ENCODE results near the gene GPX6. TPM values are rescaled to one million over a fixed set of nuclear protein-coding genes. Genes with fewer than 3 reads are reported as not detected.
"Not testable (repeated sequence)": the region's sequence is repeated elsewhere in the genome, so short reads cannot be mapped to it uniquely, and the experiment has no call there.

GPX6 gene
- total and polyA plus RNA-seq, 2 experiments from 2014 or later = not detected

DNA sequence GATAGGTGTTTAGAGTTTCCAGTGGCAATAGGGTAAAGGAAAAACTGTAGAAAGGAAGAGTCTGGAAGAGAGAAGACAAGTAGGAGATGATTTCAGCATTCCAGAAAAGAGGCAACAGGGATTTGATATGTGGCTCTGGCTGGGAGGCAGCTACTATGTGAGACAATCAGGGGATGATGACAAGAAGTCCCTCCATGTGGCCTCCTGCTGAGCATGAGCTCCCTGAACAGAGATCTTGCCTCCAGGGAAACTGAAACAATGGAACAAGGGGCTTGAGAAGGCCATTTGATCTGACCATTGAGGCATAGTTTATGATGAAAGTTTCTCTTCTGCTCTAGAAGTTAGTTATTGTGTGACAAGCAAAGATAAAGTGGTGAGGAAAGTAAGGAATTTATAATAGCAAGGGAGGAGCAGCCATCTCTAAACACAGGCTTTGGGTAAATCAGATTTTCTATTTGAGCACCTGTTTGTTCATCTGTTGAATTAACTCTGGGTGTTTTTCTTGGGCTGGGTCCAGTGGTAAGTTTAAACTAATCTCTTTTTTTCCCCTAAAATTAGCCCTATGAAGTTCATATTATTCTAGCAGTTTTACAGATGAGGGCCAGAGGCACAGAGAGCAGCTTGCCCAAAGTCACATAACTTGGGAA is 7.1 kb upstream of the GPX6 start:
- Histone ChIP-seq H3K36me3 (no peaks in the 10 kb centered on the region), H3K9me3 (ENCODE audit: low read depth) (no peaks in the 10 kb centered on the region), H3K27me3 (no peaks in the 10 kb centered on the region), H3K4me1 (ENCODE audit: low read depth) (peaks cover 12% of the 10 kb centered on the region), H3K4me3 (no peak overlapping the region), H3K27ac (no peak overlapping the region)
- no peak for DNase-seq (ENCODE audit: low read depth in 1 of 2, low spot score in 1 of 2)
- TF ChIP-seq, protein P1, sequence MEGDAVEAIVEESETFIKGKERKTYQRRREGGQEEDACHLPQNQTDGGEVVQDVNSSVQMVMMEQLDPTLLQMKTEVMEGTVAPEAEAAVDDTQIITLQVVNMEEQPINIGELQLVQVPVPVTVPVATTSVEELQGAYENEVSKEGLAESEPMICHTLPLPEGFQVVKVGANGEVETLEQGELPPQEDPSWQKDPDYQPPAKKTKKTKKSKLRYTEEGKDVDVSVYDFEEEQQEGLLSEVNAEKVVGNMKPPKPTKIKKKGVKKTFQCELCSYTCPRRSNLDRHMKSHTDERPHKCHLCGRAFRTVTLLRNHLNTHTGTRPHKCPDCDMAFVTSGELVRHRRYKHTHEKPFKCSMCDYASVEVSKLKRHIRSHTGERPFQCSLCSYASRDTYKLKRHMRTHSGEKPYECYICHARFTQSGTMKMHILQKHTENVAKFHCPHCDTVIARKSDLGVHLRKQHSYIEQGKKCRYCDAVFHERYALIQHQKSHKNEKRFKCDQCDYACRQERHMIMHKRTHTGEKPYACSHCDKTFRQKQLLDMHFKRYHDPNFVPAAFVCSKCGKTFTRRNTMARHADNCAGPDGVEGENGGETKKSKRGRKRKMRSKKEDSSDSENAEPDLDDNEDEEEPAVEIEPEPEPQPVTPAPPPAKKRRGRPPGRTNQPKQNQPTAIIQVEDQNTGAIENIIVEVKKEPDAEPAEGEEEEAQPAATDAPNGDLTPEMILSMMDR (IDR thresholded peaks at IDR 0.05; ENCODE audit: low read depth, low read length) = no peak

GRCh38 chr6:28517964-28518363 is 2.4 kb upstream of the GPX6 start:
- no peak overlapping the region for H3K4me3 ChIP-seq
- no peak for DNase-seq (ENCODE audit: low read depth in 1 of 2, low spot score in 1 of 2)
- TF ChIP-seq, protein P1 (IDR thresholded peaks at IDR 0.05; ENCODE audit: low read depth, low read length) = no peak

DNA sequence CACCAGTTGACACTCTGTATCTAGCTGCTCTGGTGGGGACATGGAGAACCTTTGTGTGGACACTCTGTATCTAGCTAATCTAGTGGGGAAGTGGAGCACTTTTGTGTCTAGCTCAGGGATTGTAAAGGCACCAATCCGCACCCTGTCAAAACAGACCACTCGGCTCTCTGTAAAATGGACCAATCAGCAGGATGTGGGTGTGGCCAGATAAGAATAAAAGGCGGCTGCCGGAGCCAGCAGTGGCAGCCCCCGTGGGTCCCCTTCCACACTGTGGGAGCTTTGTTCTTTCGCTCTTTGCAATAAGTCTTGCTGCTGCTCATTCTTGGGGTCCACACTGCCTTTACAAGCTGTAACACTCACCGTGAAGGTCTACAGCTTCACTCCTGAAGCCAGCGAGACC is 3.2 kb downstream of the GPX6 start:
- not testable (repeated sequence) for H3K9me3 ChIP-seq (ENCODE audit: low read depth); H3K27me3 ChIP-seq; H3K36me3 ChIP-seq; H3K4me1 ChIP-seq (ENCODE audit: low read depth); H3K27ac ChIP-seq; H3K4me3 ChIP-seq; DNase-seq (ENCODE audit: low read depth in 1 of 2, low spot score in 1 of 2)

More at GRCh38 chr6:28517964-28518363, 2.4 kb upstream of the GPX6 start:
- Histone ChIP-seq H3K36me3 (no peaks in the 10 kb centered on the region), H3K4me1 (ENCODE audit: low read depth) (peaks cover 4% of the 10 kb centered on the region), H3K27ac (no peak overlapping the region), H3K9me3 (ENCODE audit: low read depth) (no peaks in the 10 kb centered on the region), H3K27me3 (no peaks in the 10 kb centered on the region)

- TF ChIP-seq, protein P1 (IDR thresholded peaks at IDR 0.05; ENCODE audit: low read depth, low read length) = no peak
- no peak for DNase-seq (ENCODE audit: low read depth in 1 of 2, low spot score in 1 of 2)
These were observed 3.8 kb downstream of the GPX6 start for GRCh38 chr6:28511628-28512300.

GRCh38 chr6:28506807-28507475 is 8.7 kb downstream of the GPX6 start:
- no peaks in the 10 kb centered on the region for H3K4me1 ChIP-seq (ENCODE audit: low read depth)
- no peak overlapping the region for H3K4me3 ChIP-seq
- no peaks in the 10 kb centered on the region for H3K27me3 ChIP-seq
- H3K9me3 ChIP-seq (ENCODE audit: low read depth) = no peaks in the 10 kb centered on the region
- no peak overlapping the region for H3K27ac ChIP-seq
- no peaks in the 10 kb centered on the region for H3K36me3 ChIP-seq
- TF ChIP-seq, protein P1 (IDR thresholded peaks at IDR 0.05; ENCODE audit: low read depth, low read length) = no peak
- DNase-seq (ENCODE audit: low read depth in 1 of 2, low spot score in 1 of 2) = no peak

More at GRCh38 chr6:28511628-28512300, 3.8 kb downstream of the GPX6 start:
- Histone ChIP-seq H3K9me3 (ENCODE audit: low read depth) (no peaks in the 10 kb centered on the region), H3K4me1 (ENCODE audit: low read depth) (no peaks in the 10 kb centered on the region), H3K27me3 (no peaks in the 10 kb centered on the region), H3K27ac (no peak overlapping the region), H3K36me3 (no peaks in the 10 kb centered on the region), H3K4me3 (no peak overlapping the region)

DNA sequence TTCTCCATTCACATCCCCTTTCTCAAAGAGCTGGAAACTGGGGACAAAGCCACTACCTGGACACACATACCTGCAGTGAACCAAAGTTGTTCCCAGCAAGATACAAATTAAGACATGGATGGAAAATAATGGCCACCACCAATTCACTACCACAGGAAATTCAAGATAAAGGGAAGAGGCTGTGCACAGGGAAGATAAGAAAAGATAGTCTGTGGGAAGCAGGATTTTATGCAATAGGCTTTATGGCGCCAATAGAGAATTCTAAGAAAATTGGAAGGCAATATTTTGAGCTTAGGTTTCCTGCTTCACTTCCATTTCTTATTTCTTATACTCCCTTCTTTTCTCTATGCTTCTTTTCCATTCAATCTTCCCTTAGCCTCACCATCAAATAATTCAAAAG is 9.9 kb downstream of the GPX6 start:
- no peak overlapping the region for H3K4me3 ChIP-seq
- H3K27ac ChIP-seq = no peak overlapping the region
- H3K27me3 ChIP-seq = no peaks in the 10 kb centered on the region
- TF ChIP-seq, protein P1 (IDR thresholded peaks at IDR 0.05; ENCODE audit: low read depth, low read length) = no peak
- DNase-seq (ENCODE audit: low read depth in 1 of 2, low spot score in 1 of 2) = no peak
- H3K4me1 ChIP-seq (ENCODE audit: low read depth) = no peaks in the 10 kb centered on the region
- no peaks in the 10 kb centered on the region for H3K9me3 ChIP-seq (ENCODE audit: low read depth)
- H3K36me3 ChIP-seq = no peaks in the 10 kb centered on the region

DNA sequence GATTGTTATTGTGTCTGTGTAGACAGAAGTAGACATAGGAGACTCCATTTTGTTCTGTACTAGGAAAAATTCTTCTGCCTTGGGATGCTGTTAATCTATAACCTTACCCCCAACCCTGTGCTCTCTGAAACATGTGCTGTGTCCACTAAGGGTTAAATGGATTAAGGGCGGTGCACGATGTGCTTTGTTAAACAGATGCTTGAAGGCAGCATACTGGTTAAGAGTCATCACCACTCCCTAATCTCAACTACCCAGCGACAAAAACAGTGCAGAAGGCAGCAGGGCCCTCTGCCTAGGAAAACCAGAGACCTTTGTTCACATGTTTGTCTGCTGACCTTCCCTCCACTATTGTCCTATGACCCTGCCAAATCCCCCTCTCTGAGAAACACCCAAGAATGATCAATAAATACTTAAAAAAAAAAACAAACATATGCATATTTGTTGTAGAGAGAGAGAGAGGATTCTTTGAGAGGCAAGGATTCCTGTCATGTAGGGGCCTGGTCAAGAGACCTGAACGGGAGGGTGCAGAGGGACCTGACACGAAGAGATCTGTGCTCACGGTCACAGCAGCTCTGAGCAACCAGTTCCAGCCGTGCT is 12.8 kb downstream of the GPX6 start:
- not testable (repeated sequence) for H3K27me3 ChIP-seq; H3K4me3 ChIP-seq; H3K4me1 ChIP-seq (ENCODE audit: low read depth); H3K9me3 ChIP-seq (ENCODE audit: low read depth); DNase-seq (ENCODE audit: low read depth in 1 of 2, low spot score in 1 of 2); H3K27ac ChIP-seq; H3K36me3 ChIP-seq

GRCh38 chr6:28502136-28502535 is 13.5 kb downstream of the GPX6 start:
- DNase-seq (ENCODE audit: low read depth in 1 of 2, low spot score in 1 of 2); H3K27me3 ChIP-seq; H3K9me3 ChIP-seq (ENCODE audit: low read depth); H3K4me1 ChIP-seq (ENCODE audit: low read depth); H3K36me3 ChIP-seq; H3K4me3 ChIP-seq; H3K27ac ChIP-seq: not testable (repeated sequence)
